SIG-M5 treated with dmso at 0.1 percent for 504 hours (cell line): ENCODE measurements around the gene MBL2.

Source experiments
- DNase-seq: peaks from one replicate; lab custom pipeline; 2025; ENCODE audit not compliant: unreplicated experiment; lab: John Stamatoyannopoulos, UW

Gene MBL2

DNA sequence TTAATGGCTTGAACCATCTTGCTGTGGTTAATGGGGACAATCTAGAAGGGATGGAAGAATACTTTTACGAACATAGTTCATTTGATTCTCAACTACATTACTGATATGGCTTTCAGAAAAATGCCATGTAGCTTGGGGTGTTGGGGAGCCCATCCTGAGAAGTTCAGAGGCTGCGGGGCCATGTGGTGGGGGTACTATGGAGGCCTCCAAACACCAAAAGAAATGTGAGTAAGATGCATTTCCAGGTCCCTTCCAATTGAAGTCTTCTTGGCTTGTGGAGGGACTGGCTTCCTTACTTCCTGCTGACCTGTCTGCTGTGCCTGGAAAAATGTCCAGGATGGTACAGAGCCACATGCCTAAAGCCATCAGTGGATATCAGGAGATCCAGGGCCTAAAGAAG, 1.6 kb upstream of the MBL2 start:
- no peak for DNase-seq

DNA sequence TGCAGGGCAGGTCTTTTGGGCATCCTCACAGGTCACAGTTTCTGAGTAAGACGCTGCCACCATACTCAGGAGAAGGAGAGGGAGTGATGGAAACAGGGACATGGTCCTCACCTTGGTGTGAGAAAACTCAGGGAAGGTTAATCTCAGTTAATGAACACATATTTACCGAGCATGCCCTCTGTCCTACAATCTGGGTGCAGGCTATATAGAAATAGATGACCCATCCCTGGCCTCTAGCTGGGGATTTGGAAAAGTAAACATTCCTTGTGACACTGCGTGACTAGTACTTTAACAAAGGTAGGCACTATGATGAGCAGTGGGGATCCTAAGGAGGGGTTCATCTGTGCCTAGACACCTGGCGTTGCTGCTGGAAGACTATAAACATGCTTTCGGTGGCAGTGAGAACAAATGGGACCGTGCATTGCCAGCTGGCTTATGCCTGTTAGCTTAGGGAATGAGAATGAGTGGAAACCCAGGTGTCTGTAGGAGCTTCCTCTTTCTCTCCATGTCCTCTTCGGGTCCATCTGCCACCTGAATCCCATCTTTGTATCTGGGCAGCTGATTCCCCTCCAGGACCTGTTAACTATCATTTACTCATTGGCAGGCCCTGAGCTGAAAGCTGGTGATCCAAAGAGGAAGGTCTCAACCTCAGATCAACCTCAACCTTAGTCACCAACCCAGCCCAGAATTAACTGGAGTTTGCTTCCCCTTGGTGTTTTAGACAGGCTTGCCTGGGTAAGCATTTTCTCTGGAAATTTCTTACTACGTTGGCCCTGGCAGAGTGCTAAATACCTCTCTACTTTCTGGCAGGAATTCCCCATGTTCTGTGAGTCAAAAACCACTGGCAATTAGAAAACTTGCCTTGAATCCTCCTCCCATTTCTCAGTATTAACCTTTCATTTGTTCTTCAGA, 794 bp downstream of the MBL2 start:
- DNase-seq = no peak

DNA sequence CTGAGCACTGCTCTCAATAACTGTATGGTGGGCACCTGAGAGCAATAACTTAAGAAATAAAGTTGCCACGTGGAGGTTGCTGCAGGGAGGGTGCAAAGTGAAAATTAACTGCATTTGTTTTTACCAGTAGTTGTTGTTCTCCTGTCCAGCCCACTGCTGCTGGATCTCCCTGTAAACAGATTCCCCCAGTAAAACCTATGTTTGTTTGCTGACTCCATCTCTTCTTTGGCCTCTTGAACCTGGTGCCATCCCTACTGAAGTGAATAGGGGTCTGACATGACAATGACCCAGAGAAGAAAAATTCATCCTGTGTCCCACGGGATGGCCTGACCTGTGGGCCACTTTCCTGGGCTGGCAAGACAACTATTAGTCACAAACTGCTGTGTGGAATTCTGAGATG, 1.7 kb downstream of the MBL2 start:
- DNase-seq = no peak

DNA sequence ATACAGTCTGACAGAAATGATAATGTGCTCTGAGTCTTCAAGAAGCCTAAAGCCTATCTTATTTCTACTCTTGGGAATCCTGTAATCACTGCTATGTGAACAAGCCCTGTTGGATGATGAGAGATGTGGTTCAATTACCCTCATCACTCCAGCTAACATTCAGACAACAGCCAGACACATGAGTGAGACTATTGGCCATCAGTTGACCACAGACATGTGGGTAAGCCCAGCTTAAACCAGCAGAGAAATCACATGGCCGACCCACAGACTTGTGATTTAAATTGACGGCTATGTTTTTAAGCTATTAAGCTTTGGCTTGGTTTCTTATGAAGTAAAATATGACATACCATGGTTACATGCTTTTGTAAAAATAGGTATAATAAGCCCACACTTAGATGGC, 2.6 kb downstream of the MBL2 start:
- DNase-seq = no peak

- no peak for DNase-seq
Measured at GRCh38 chr10:52768001-52768532, 4.5 kb downstream of the MBL2 start.

DNA sequence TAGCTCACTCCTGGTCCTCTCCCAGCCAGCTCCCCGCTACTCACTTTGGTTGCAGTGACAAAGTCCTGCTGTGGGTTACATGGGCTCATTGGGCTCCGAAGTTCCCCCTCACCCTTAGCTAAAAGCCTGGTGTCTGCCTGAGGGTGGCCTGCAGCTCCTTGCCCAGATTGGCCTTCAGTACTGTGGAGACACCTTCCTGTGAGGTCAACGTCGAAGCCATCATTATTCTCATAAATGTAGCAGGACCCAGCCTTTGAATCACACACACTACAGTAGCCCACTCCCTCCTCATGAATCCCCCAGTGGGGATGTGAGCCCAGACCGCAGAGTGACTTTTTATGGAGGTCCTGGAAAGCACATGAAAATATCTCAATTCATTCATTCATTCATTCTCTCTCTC, 10.5 kb downstream of the MBL2 start:
- DNase-seq = no peak

DNA sequence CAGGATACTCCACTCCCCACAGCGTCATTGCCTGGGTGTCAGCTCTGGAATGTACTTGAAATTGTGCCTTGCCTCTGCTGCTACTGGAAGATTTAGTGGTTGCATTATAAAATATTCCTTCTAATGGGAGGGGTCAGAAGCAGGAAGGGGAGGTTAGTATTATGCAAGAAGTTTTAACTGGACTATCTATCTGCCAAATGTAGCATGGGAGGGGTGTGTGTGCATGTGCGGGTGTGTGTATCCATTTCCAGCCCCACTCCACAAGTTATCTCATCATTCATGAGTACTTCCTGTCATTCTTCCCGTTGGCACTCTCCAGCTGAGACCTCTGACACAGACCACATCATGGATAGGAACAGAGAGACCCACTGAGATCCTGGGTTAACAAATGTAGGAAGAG, 13.4 kb downstream of the MBL2 start:
- no peak for DNase-seq

GRCh38 chr10:52758406-52758805, 14.2 kb downstream of the MBL2 start:
- DNase-seq = no peak

DNA sequence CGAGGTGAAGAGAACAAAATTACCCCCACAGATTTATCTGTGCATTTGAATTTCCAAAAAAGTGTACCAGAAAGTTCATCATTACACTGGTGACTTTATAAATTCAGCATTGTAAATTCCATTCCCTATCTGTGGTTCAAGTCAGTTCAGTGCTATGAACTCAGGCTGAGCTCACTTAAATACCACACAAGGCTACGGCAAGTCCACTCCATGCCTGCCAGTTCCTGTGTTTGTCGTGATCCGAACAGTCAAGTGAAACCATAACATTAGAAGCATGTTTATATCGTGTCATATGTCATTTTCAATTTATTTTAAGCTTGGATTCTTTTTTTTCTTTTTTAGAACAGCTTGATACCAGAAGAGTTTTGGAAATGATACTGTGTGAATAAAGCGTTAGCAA, 14.8 kb downstream of the MBL2 start:
- no peak for DNase-seq

GRCh38 chr10:52756966-52757365, 15.6 kb downstream of the MBL2 start:
- DNase-seq = no peak

- DNase-seq = no peak
Measured at GRCh38 chr10:52756295-52756694, 16.3 kb downstream of the MBL2 start.

DNA sequence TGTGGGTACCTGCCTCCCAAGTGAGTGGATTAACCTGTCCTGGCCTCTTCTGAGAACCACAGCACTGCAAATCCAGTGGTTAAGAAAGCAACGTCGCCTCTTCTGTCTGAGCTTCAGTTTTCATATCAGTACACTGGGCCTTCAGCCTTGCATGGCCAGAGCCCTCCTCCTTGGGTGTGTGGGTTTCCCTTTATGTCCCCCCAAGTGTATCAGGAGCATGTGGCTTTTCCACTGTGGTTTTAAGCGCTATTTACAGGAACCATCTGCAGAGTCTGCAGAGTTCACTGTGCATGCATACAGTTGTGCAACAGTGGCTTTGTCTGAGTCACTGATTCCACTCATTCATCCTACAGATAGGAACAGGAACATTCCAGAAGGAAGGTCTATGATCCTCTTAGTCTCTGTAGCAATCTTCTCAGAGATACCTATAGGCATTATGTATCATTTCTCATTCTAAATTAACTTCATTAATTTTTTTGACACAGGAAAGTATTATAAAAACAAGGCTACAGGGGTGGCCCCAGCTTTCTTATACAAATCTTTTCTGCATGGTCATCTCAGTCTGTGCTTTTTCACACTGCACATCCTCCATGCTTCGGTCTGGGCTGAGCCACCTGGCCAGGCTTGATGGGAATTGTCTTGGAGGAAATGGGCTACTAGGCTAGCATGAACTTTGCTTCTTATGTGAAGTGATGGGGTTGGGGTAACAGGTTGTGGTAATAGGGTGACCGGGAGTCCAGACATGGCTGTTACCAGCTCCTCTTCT, 17.1 kb downstream of the MBL2 start:
- DNase-seq = peak; percentile 10

GRCh38 chr10:52752801-52753445, 19.7 kb downstream of the MBL2 start:
- DNase-seq = no peak

DNA sequence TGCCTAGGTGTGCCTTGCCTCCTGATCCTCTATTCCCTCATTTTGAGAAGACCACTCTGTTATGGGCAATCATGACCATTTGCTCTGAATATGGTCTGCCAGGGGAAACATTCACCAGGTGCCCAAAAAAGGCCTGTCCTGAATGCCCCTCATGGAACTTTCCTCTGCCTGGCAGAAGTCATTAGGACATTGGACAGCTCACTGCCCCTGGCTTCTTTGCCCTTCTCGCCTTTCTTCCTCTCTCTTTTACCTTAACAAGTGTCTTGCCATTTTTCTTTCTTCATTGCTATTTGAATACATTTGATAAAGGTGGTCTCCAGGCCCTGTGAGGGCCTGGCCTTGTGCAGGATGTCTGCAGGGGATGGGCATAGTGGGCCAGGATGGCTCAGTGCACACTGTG, 20.3 kb downstream of the MBL2 start:
- DNase-seq = no peak

DNA sequence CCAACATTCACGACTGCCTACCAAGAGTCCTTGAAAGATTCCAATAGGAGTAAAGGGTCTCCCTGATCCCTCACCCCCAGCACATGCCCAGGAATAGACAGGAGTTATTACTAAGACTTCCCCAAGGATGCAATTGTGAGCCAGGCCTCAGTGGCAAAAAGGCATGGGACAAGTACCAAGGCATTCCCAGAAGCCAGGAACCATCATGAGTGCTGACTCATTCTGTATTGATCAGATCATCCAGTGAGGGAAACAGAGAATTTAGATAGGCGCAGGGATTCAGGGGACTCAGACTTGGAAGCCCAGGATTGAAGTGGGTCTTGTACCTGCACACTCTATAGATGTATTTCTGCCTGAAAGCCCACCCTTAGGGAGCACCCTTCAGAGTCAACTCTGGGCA, 21.2 kb downstream of the MBL2 start:
- no peak for DNase-seq

DNA sequence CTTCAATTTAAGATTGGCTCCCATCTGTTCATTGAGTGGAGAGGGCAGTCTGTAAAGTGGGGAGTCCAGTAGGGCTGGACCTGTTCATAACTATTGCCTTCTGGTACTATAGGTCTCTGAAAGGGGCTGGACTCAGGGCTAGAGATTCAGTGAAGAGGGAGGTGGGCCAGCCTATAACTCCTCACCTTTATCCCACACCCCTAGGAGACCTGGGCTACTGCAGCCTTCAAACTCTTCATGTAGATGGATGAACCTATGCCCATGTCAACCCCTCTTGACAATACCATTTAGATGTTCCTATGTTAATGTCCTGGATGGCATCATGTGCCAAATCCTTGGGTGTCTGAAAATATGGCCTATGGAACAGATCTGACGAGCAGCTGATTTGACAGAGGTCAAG, 22.0 kb downstream of the MBL2 start:
- no peak for DNase-seq

DNA sequence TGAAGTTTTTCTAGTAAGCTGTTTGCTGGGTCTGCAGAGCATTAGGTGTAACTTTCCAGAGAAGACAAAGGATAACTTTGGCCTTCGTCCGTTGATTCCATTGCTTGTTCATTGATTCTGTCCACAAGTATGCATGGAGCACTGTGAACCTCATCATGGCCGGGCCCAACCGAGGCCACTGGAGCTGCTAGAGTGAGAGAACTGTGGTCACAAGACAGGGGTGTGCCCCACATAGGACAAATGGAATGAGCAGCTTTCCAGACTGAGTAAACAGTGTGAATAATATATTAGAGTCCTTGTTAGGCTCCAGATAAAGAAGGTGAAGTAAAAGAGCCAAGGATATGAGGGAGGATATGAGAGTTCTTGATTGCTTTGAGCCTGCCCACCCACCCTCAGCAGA, 24.9 kb downstream of the MBL2 start:
- no peak for DNase-seq

DNA sequence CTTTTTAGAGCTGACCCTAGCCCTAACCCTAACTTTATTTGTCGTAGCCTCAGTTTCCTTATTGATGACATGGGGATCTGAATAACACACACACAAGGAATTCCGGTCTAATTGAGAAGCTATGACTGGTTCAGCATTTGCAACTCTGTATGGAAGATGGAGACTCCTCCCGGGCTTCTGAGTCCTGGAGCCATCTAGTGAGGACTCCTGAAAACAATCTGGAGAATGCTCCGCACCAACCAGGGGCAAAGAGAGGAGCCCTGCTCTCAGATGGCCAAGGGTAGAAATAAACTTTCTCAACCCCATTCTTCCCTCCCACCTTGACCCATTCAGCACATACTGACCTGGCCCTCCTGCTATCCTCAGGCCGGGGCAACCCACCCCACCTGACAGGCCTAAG, 26.4 kb downstream of the MBL2 start:
- no peak for DNase-seq

DNA sequence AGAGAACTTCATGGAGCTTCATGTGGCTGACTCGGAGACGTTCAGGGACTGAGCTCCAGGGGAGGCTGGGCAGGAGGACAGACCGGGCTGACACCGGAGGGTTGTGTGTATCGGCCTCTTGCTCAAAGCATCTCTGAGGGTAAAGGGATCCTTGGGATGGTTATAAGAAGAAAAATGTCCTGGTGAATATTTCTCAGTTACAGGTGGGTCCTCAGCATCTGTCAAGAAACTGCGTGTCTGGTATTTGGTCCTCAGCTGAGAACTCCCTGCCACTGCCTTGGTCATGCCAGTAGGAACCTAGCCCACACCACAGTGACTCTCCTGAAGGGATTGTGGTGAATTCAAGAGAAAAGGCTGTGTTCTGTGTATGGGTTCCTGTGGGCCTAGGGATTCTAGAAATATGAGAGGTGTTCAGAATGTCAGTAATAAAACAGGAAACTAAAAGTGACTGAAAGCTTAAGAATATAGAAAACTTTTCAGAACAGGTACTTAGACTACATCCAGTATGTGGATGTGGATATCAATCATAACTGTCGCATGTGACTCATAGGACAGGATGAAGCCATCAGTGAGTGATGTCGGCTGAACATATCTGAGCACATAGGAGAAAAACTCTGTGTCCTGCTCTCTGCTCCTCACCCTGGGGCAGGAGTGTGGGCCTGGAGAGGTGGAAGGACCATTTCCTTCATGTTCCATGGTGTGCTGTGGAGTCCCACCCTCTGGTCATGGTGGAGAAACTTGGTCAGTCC, 28.4 kb downstream of the MBL2 start:
- no peak for DNase-seq

- DNase-seq = no peak
Measured at GRCh38 chr10:52742731-52743130, 29.9 kb downstream of the MBL2 start.

GRCh38 chr10:52741851-52742250, 30.7 kb downstream of the MBL2 start:
- no peak for DNase-seq
